Trophoblast cell (in vitro differentiated cells and primary cell): ENCODE results near the gene SDK2.
A peak's percentile ranks its signal among the peaks of the same experiment; 100 is the strongest.

Source experiments
- DNase-seq, 2 donors: peaks; one replicate each; pipeline ENCODE4 v3.0.0-alpha.2; 2016
- H2AFZ ChIP-seq: 2 replicates; pipeline ENCODE4 v1.6.1; 2013; ENCODE audit warnings: low read length, moderate library complexity, mild to moderate bottlenecking; ENCODE audit not compliant: insufficient read depth, poor library complexity
- H2AK5ac ChIP-seq: 2 replicates; pipeline ENCODE4 v1.6.1; 2013; ENCODE audit warnings: mild to moderate bottlenecking, low read length
- H2BK120ac ChIP-seq: 2 replicates; pipeline ENCODE4 v1.6.1; 2013; ENCODE audit warnings: low read length, mild to moderate bottlenecking, moderate library complexity; ENCODE audit not compliant: insufficient read depth, poor library complexity
- H2BK12ac ChIP-seq: 2 replicates; pipeline ENCODE4 v1.6.1; 2013; ENCODE audit warnings: mild to moderate bottlenecking, low read length, moderate library complexity
- H2BK5ac ChIP-seq: 2 replicates; pipeline ENCODE4 v1.6.1; 2013; ENCODE audit warnings: low read length, low read depth, moderate library complexity, mild to moderate bottlenecking; ENCODE audit not compliant: poor library complexity
- H3K14ac ChIP-seq: 2 replicates; pipeline ENCODE4 v1.6.1; 2013; ENCODE audit warnings: mild to moderate bottlenecking, low read length
- H3K18ac ChIP-seq: 2 replicates; pipeline ENCODE4 v1.6.1; 2013; ENCODE audit warnings: mild to moderate bottlenecking, low read length
- H3K23ac ChIP-seq: 2 replicates; pipeline ENCODE4 v1.6.1; 2013; ENCODE audit warnings: low read length
- H3K27ac ChIP-seq: 2 replicates; pipeline ENCODE4 v1.5.1; 2013; ENCODE audit warnings: low read depth, mild to moderate bottlenecking, inconsistent platforms, low read length, moderate library complexity
- H3K27me3 ChIP-seq: 2 replicates; pipeline ENCODE4 v1.6.1; 2013; ENCODE audit warnings: inconsistent platforms, mild to moderate bottlenecking, low read length, moderate library complexity; ENCODE audit not compliant: insufficient read depth
- H3K36me3 ChIP-seq, 2 experiments: 1 replicate in 1 of 2; 2 replicates in 1 of 2; pipeline ENCODE4 v1.6.1; 2013; ENCODE audit warnings: low read length in 2 of 2, mild to moderate bottlenecking in 2 of 2, moderate library complexity in 1 of 2; ENCODE audit not compliant: insufficient read depth in 2 of 2, control insufficient read depth in 1 of 2
- H3K4ac ChIP-seq: 2 replicates; pipeline ENCODE4 v1.6.1; 2013; ENCODE audit warnings: low read depth, mild to moderate bottlenecking, low read length, moderate library complexity
- H3K4me1 ChIP-seq, 2 experiments: 1 replicate in 1 of 2; 2 replicates in 1 of 2; pipeline ENCODE4 v1.6.1; 2013; ENCODE audit warnings: low read length in 2 of 2, mild to moderate bottlenecking in 2 of 2, moderate library complexity in 1 of 2; ENCODE audit not compliant: insufficient read depth in 2 of 2, control insufficient read depth in 1 of 2
- H3K4me2 ChIP-seq: 2 replicates; pipeline ENCODE4 v1.6.1; 2013; ENCODE audit warnings: inconsistent platforms, mild to moderate bottlenecking, low read length, moderate library complexity
- H3K4me3 ChIP-seq: 2 replicates; pipeline ENCODE4 v1.5.1; 2013; ENCODE audit warnings: mild to moderate bottlenecking, low read depth, low read length, inconsistent platforms
- H3K79me1 ChIP-seq: one replicate; pipeline ENCODE4 v1.6.1; 2013; ENCODE audit warnings: low read length
- H3K79me2 ChIP-seq: 2 replicates; pipeline ENCODE4 v1.6.1; 2013; ENCODE audit warnings: low read length, mild to moderate bottlenecking; ENCODE audit not compliant: control insufficient read depth, insufficient read depth, poor library complexity
- H3K9ac ChIP-seq: 2 replicates; pipeline ENCODE4 v1.6.1; 2013; ENCODE audit warnings: mild to moderate bottlenecking, low read length
- H3K9me3 ChIP-seq: 2 replicates; pipeline ENCODE4 v1.6.1; 2013; ENCODE audit warnings: low read depth, mild to moderate bottlenecking, control low read depth, inconsistent platforms, low read length; ENCODE audit not compliant: insufficient read depth
- H4K12ac ChIP-seq: 2 replicates; pipeline ENCODE4 v1.6.1; 2013; ENCODE audit warnings: low read depth, mild to moderate bottlenecking, low read length, moderate library complexity
- H4K8ac ChIP-seq: 2 replicates; pipeline ENCODE4 v1.6.1; 2013; ENCODE audit warnings: low read depth, mild to moderate bottlenecking, low read length, moderate library complexity
- H4K91ac ChIP-seq: one replicate; pipeline ENCODE4 v1.6.1; 2013; ENCODE audit warnings: low read depth, mild to moderate bottlenecking, low read length, moderate library complexity
- WGBS: extraction: QIAGEN DNeasy Blood & Tissue Kit; methylation state at CpG from one replicate; pipeline ENCODE4 v1.1.7; 2013; ENCODE audit warnings: missing lambda C conversion rate; ENCODE audit not compliant: insufficient read length, insufficient coverage; ENCODE audit errors: extremely low coverage; 5-methylcytosine and 5-hydroxymethylcytosine counted together

SDK2 gene

GRCh38 chr17:73652886-73653480, 8.7 kb upstream of the SDK2 start:
- no peak overlapping the region for H2AFZ ChIP-seq
- no peak overlapping the region for H3K9ac ChIP-seq
- H3K4me1 ChIP-seq, result no peaks in the 10 kb centered on the region
- no peak overlapping the region for H3K18ac ChIP-seq
- H3K4me2 ChIP-seq, result no peak overlapping the region
- H4K12ac ChIP-seq, result no peak overlapping the region
- H3K79me2 ChIP-seq, result no peaks in the 10 kb centered on the region
- no peak overlapping the region for H3K14ac ChIP-seq
- H3K4ac ChIP-seq, result no peak overlapping the region
- no peak overlapping the region for H4K8ac ChIP-seq
- peaks cover 2% of the 10 kb centered on the region for H3K27me3 ChIP-seq
- no peak overlapping the region for H2AK5ac ChIP-seq
- WGBS, result no CpG with 5 or more reads among the region's 3 CpGs
- H4K91ac ChIP-seq, result no peak overlapping the region
- H2BK5ac ChIP-seq, result no peak overlapping the region
- H2BK120ac ChIP-seq, result no peak overlapping the region
- DNase-seq, result peak; percentile 91 to 94
- H3K27ac ChIP-seq, result no peak overlapping the region
- H3K9me3 ChIP-seq, result no peaks in the 10 kb centered on the region
- no peak overlapping the region for H3K4me3 ChIP-seq
- no peak overlapping the region for H3K23ac ChIP-seq
- H3K36me3 ChIP-seq, result no peaks in the 10 kb centered on the region
- no peaks in the 10 kb centered on the region for H3K79me1 ChIP-seq
- no peak overlapping the region for H2BK12ac ChIP-seq

- H3K23ac ChIP-seq, result no peak overlapping the region
- H4K12ac ChIP-seq, result no peak overlapping the region
- H2BK120ac ChIP-seq, result no peak overlapping the region
- no peak overlapping the region for H3K4me2 ChIP-seq
- no peak overlapping the region for H4K91ac ChIP-seq
- no peak overlapping the region for H2BK5ac ChIP-seq
- H2AFZ ChIP-seq, result no peak overlapping the region
- no peak overlapping the region for H3K14ac ChIP-seq
- H3K4me1 ChIP-seq, result no peaks in the 10 kb centered on the region
- H4K8ac ChIP-seq, result no peak overlapping the region
- H3K79me2 ChIP-seq, result no peaks in the 10 kb centered on the region
- no CpG with 5 or more reads among the region's 11 CpGs for WGBS
- no peak for DNase-seq
- no peak overlapping the region for H2AK5ac ChIP-seq
- no peaks in the 10 kb centered on the region for H3K9me3 ChIP-seq
- peaks cover 2% of the 10 kb centered on the region for H3K27me3 ChIP-seq
- H3K9ac ChIP-seq, result no peak overlapping the region
- no peak overlapping the region for H2BK12ac ChIP-seq
- H3K27ac ChIP-seq, result no peak overlapping the region
- H3K4ac ChIP-seq, result no peak overlapping the region
- no peak overlapping the region for H3K4me3 ChIP-seq
- H3K79me1 ChIP-seq, result no peaks in the 10 kb centered on the region
- H3K18ac ChIP-seq, result no peak overlapping the region
- no peaks in the 10 kb centered on the region for H3K36me3 ChIP-seq
Observed at GRCh38 chr17:73650617-73651200, 6.5 kb upstream of the SDK2 start.

DNA sequence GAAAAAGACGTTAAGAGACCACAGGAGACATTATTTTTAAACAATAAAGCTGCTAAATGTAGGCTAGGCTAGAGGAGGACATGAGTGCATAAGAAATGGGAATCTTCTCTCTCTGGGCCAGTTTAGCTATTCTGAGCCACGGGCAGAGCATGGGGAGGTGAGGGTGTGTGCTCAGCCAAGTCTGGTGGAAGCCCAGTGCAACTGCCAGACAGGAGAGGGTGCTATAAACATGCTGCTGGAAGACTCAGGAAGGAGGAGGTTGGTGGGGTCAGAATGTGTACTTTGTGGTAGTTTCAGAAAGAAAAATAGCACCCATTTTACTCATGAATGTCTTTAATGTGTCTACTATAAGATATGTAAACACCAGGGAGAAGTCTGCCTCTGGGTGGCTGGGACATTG, 5.9 kb upstream of the SDK2 start:
- Histone ChIP-seq H3K79me2 (no peaks in the 10 kb centered on the region), H3K18ac (no peak overlapping the region), H3K4ac (no peak overlapping the region), H3K9me3 (no peaks in the 10 kb centered on the region), H3K36me3 (no peaks in the 10 kb centered on the region), H4K12ac (no peak overlapping the region), H2BK12ac (no peak overlapping the region), H3K4me1 (peaks cover 0 to 3% of the 10 kb centered on the region in 2 experiments), H3K9ac (no peak overlapping the region), H2AFZ (no peak overlapping the region), H3K27ac (no peak overlapping the region), H3K79me1 (no peaks in the 10 kb centered on the region), H4K91ac (no peak overlapping the region), H3K23ac (no peak overlapping the region), H2AK5ac (no peak overlapping the region), H3K14ac (no peak overlapping the region), H2BK120ac (no peak overlapping the region), H3K27me3 (peaks cover 2% of the 10 kb centered on the region), H2BK5ac (no peak overlapping the region), H3K4me2 (no peak overlapping the region), H4K8ac (no peak overlapping the region), H3K4me3 (no peak overlapping the region)
- peak; percentile 13 to 38 for DNase-seq
- no CpG with 5 or more reads among the region's 2 CpGs for WGBS

GRCh38 chr17:73648974-73649373, 4.7 kb upstream of the SDK2 start:
- H4K8ac ChIP-seq, result no peak overlapping the region
- H3K9me3 ChIP-seq, result no peaks in the 10 kb centered on the region
- H3K79me2 ChIP-seq, result no peaks in the 10 kb centered on the region
- no peak overlapping the region for H4K91ac ChIP-seq
- H4K12ac ChIP-seq, result no peak overlapping the region
- H3K4me2 ChIP-seq, result no peak overlapping the region
- no CpG with 5 or more reads among the region's 3 CpGs for WGBS
- H3K4me1 ChIP-seq, result peaks cover 2 to 3% of the 10 kb centered on the region in 2 experiments
- no peak overlapping the region for H3K4ac ChIP-seq
- H2BK5ac ChIP-seq, result no peak overlapping the region
- no peak overlapping the region for H3K27ac ChIP-seq
- H3K27me3 ChIP-seq, result peaks cover 8% of the 10 kb centered on the region
- H2AFZ ChIP-seq, result no peak overlapping the region
- peaks cover 4% of the 10 kb centered on the region for H3K79me1 ChIP-seq
- H3K9ac ChIP-seq, result no peak overlapping the region
- no peak overlapping the region for H3K4me3 ChIP-seq
- no peak overlapping the region for H2BK120ac ChIP-seq
- no peak overlapping the region for H2AK5ac ChIP-seq
- no peak overlapping the region for H3K23ac ChIP-seq
- H3K18ac ChIP-seq, result no peak overlapping the region
- no peaks in the 10 kb centered on the region for H3K36me3 ChIP-seq
- H3K14ac ChIP-seq, result no peak overlapping the region
- no peak for DNase-seq
- no peak overlapping the region for H2BK12ac ChIP-seq
